Endothelial cell of umbilical vein (primary cell): ENCODE data around the gene CIDEB. TPM values are rescaled to one million over a fixed set of nuclear protein-coding genes. Genes with fewer than 3 reads are reported as not detected.
"Not testable (repeated sequence)": the region's sequence is repeated elsewhere in the genome, so short reads cannot be mapped to it uniquely, and the experiment has no call there.

Source experiments
- BruUV-seq: library from RNA; stranded (reverse); fragments of 400-500 nt; replicated peaks from 2 replicates; lab custom pipeline; 2021; lab: Mats Ljungman, UMichigan
- CTCF ChIA-PET: fragments of 300-600, 350-600 bp; sonication (Branson Sonifier 250); formaldehyde crosslinking; loops from one replicate; lab custom pipeline; 2021; ENCODE audit warnings: antibody characterized with exemption, inconsistent platforms; lab: Charles Lee
- POLR2A ChIA-PET: fragments of 300-600, 350-600 bp; sonication (Branson Sonifier 250); formaldehyde crosslinking; loops from one replicate; lab custom pipeline; 2021; ENCODE audit warnings: antibody characterized with exemption, inconsistent platforms; lab: Charles Lee
- DNase-seq: peaks from one replicate; pipeline ENCODE4 v3.0.0-alpha.2; 2011; ENCODE audit warnings: low read depth, low spot score
- FAIRE-seq: peaks from 2 replicates; lab custom pipeline; 2011; peaks lifted over from hg19 to GRCh38; lab: Jason Lieb, UNC
- H2AFZ ChIP-seq: 2 replicates; pipeline ENCODE4 v1.6.0; 2012; ENCODE audit warnings: low read depth, low read length, control low read depth, inconsistent platforms
- H3K27ac ChIP-seq: 2 replicates; pipeline ENCODE4 v1.5.1; 2011; ENCODE audit warnings: low read depth, mild to moderate bottlenecking, control low read depth, low read length, moderate library complexity; ENCODE audit not compliant: insufficient read depth
- H3K27me3 ChIP-seq, 2 experiments: 2 replicates each; pipeline versions ENCODE4 v1.6.0 to v1.6.1; 2011; ENCODE audit warnings: low read length in 2 of 2, mixed read lengths in 1 of 2; ENCODE audit not compliant: control insufficient read depth in 2 of 2, insufficient read depth in 2 of 2
- H3K36me3 ChIP-seq, 2 experiments: 2 replicates in 1 of 2; 3 replicates in 1 of 2; pipeline ENCODE4 v1.5.1; 2011; ENCODE audit warnings: low read length in 2 of 2, mild to moderate bottlenecking in 1 of 2, moderate library complexity in 1 of 2; ENCODE audit not compliant: control insufficient read depth in 2 of 2, insufficient read depth in 2 of 2; ENCODE audit errors: extremely low read depth in 1 of 2
- H3K4me1 ChIP-seq: 3 replicates; pipeline ENCODE4 v1.5.1; 2011; ENCODE audit warnings: mild to moderate bottlenecking, low read length; ENCODE audit not compliant: control insufficient read depth, insufficient read depth; ENCODE audit errors: extremely low read depth
- H3K4me2 ChIP-seq: 2 replicates; pipeline ENCODE4 v1.6.1; 2011; ENCODE audit warnings: low read length, control low read depth, mixed read lengths; ENCODE audit not compliant: insufficient read depth
- H3K4me3 ChIP-seq, 3 experiments: fragments of 200-600 bp in 1 of 3; sonication (generic), shearing (Covaris generic) in 1 of 3; replicated peaks in 1 of 3; 2 replicates each; pipeline ENCODE4 v1.5.1; 2011 to 2016; ENCODE audit warnings: control low read depth in 3 of 3, low read length in 3 of 3, mild to moderate bottlenecking in 2 of 3, inconsistent platforms in 1 of 3, low read depth in 1 of 3, moderate library complexity in 1 of 3; ENCODE audit not compliant: insufficient read depth in 1 of 3
- H3K79me2 ChIP-seq: 2 replicates; pipeline ENCODE4 v1.6.0; 2012; ENCODE audit warnings: low read length, inconsistent platforms; ENCODE audit not compliant: control insufficient read depth, insufficient read depth
- H3K9ac ChIP-seq: replicated peaks from 2 replicates; pipeline ENCODE3; 2011; ENCODE audit warnings: low read length, control low read depth; ENCODE audit not compliant: insufficient read depth; ENCODE audit errors: extremely low read depth
- H3K9me1 ChIP-seq: replicated peaks from 3 replicates; pipeline ENCODE4 v1.6.0; 2011; ENCODE audit warnings: mild to moderate bottlenecking, low read length; ENCODE audit not compliant: control insufficient read depth, insufficient read depth; ENCODE audit errors: extremely low read depth
- H3K9me3 ChIP-seq: replicated peaks from 2 replicates; pipeline ENCODE4 v1.5.1; 2012; ENCODE audit warnings: low read length, inconsistent platforms; ENCODE audit not compliant: control insufficient read depth, insufficient read depth
- H4K20me1 ChIP-seq: replicated peaks from 2 replicates; pipeline ENCODE3; 2011; ENCODE audit warnings: mild to moderate bottlenecking, low read length; ENCODE audit not compliant: control insufficient read depth, insufficient read depth; ENCODE audit errors: extremely low read depth
- EZH2 ChIP-seq: IDR thresholded peaks from 2 replicates; pipeline ENCODE4 v1.6.1; 2012; ENCODE audit warnings: borderline replicate concordance, low read depth, mild to moderate bottlenecking, moderate library complexity, low read length, inconsistent platforms; ENCODE audit not compliant: severe bottlenecking
- FOS ChIP-seq: IDR thresholded peaks from 2 replicates; pipeline ENCODE4 v1.6.1; 2011; ENCODE audit warnings: mild to moderate bottlenecking, low read length, moderate library complexity, borderline replicate concordance; ENCODE audit not compliant: insufficient read depth
- GATA2 ChIP-seq: IDR thresholded peaks from 2 replicates; pipeline ENCODE4 v1.7.0; 2011; ENCODE audit warnings: low read depth, mild to moderate bottlenecking, moderate library complexity, mixed read lengths, low read length; ENCODE audit not compliant: insufficient read length, insufficient read depth
- JUN ChIP-seq: IDR thresholded peaks from 2 replicates; pipeline ENCODE4 v1.6.1; 2011; ENCODE audit warnings: borderline replicate concordance, low read depth; ENCODE audit not compliant: insufficient read length, insufficient read depth
- MYC ChIP-seq: IDR thresholded peaks from one replicate; pipeline ENCODE4 v1.6.1; 2011; ENCODE audit warnings: mild to moderate bottlenecking, low read depth, low read length
- POLR2A ChIP-seq: IDR thresholded peaks from 2 replicates; pipeline ENCODE4 v1.6.1; 2012; ENCODE audit warnings: low read depth, mild to moderate bottlenecking, control low read depth, low read length
- POLR2AphosphoS5 ChIP-seq: IDR thresholded peaks from 2 replicates; pipeline ENCODE4 v1.6.1; 2012; ENCODE audit warnings: low read depth, mild to moderate bottlenecking, control low read depth, low read length, moderate library complexity; ENCODE audit not compliant: insufficient read depth
- dilution Hi-C: fragments of 300-500 bp; cut with MboI; formaldehyde crosslinking; loops from one replicate; pipeline ENCODE4 v1.15.0; 2019; ENCODE audit warnings: low sequenced_read_pairs; ENCODE audit not compliant: extremely low pct_ligation_motif_present
- intact Hi-C: fragments of 100-400 bp; cut with micrococcal nuclease; formaldehyde crosslinking; loops from one replicate; pipeline ENCODE4 v1.10.0; 2022
- polyA plus RNA-seq, 4 experiments: library from polyadenylated mRNA; depleted of rRNA in 3 of 4; stranded (reverse) in 3 of 4; unstranded in 1 of 4; fragments of >200 nt; gene quantifications; 2 replicates each; pipeline versions ENCODE4 v1.2.1 to v1.2.3, GENCODE V29; 2011 to 2012; ENCODE audit warnings: missing spikeins in 1 of 4
- total RNA-seq: library from RNA; stranded (reverse); gene quantifications from 2 replicates; pipeline ENCODE4 v1.2.3, GENCODE V29; 2021
- TF ChIP-seq, protein P1 (sequence below), 2 donors: IDR thresholded peaks; 1 replicate in 1 of 2; 2 replicates in 1 of 2; pipeline ENCODE4 v1.5.1; 2011; ENCODE audit warnings: low read length in 2 of 2, mild to moderate bottlenecking in 2 of 2, moderate library complexity in 2 of 2, control low read depth in 1 of 2, inconsistent platforms in 1 of 2, low read depth in 1 of 2; ENCODE audit not compliant: insufficient read depth in 1 of 2; ENCODE audit errors: extremely low read depth in 1 of 2
- TF ChIP-seq, protein P2 (sequence below): IDR thresholded peaks from 2 replicates; pipeline ENCODE4 v1.6.1; 2011; ENCODE audit not compliant: insufficient read depth, insufficient read length

CIDEB gene
- total and polyA plus RNA-seq, 2 donors (not counting 3 experiments of a cell fraction or from before 2014, with no cell fraction given): 5.2 to 7.2 TPM

DNA sequence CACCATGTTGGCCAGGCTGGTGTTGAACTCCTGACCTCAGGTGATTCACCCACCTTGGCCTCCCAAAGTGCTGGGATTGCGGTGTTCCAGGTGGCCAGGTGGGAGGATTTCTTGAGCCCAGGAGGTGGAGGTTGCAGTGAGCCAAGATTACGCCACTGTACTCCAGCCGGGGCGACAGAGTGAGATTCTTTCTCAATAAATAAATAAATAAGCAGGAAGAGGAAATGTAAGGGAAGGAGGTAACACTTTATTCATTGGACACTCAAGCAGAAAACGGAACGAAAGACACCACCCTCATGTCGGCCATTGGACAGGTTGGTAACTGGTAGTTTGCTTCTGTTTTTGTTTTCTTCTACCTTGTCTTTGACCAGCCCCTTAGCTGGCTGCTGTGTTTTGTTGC, 47.2 kb upstream of the CIDEB start:
- BruUV-seq: no TSS peak
- Histone ChIP-seq H3K36me3 (no peaks in the 10 kb centered on the region), H3K4me3 (no peak overlapping the region), H3K4me2 (no peak overlapping the region), H3K79me2 (no peaks in the 10 kb centered on the region), H3K9ac (no peak overlapping the region), H3K9me1 (no peaks in the 10 kb centered on the region), H3K27ac (no peak overlapping the region), H4K20me1 (no peaks in the 10 kb centered on the region), H3K27me3 (peaks cover 20 to 24% of the 10 kb centered on the region in 2 experiments), H2AFZ (no peak overlapping the region), H3K4me1 (no peaks in the 10 kb centered on the region), H3K9me3 (no peaks in the 10 kb centered on the region)
- DNase-seq: no peak
- intact Hi-C loops: no loop called here
- ChIA-PET CTCF (interaction anchor here (1.3 kb wide), 1 partner anchor 76 kb away, joined by 4 read pairs; no protein-coding TSS in a partner anchor), POLR2A (no interaction called here)
- no peak for FAIRE-seq
- dilution Hi-C loops: no loop called here
- no peak for TF ChIP-seq FOS
- TF ChIP-seq GATA2: no peak
- TF ChIP-seq POLR2AphosphoS5: no peak
- no peak for TF ChIP-seq POLR2A
- TF ChIP-seq JUN: no peak
- no peak for TF ChIP-seq MYC
- TF ChIP-seq EZH2: no peak
- TF ChIP-seq, protein P1, sequence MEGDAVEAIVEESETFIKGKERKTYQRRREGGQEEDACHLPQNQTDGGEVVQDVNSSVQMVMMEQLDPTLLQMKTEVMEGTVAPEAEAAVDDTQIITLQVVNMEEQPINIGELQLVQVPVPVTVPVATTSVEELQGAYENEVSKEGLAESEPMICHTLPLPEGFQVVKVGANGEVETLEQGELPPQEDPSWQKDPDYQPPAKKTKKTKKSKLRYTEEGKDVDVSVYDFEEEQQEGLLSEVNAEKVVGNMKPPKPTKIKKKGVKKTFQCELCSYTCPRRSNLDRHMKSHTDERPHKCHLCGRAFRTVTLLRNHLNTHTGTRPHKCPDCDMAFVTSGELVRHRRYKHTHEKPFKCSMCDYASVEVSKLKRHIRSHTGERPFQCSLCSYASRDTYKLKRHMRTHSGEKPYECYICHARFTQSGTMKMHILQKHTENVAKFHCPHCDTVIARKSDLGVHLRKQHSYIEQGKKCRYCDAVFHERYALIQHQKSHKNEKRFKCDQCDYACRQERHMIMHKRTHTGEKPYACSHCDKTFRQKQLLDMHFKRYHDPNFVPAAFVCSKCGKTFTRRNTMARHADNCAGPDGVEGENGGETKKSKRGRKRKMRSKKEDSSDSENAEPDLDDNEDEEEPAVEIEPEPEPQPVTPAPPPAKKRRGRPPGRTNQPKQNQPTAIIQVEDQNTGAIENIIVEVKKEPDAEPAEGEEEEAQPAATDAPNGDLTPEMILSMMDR (IDR thresholded peaks at IDR 0.05; ENCODE audit: extremely low read depth in 1 of 2, insufficient read depth in 1 of 2, low read depth in 1 of 2, low read length in 2 of 2): no peak
- TF ChIP-seq, protein P2, sequence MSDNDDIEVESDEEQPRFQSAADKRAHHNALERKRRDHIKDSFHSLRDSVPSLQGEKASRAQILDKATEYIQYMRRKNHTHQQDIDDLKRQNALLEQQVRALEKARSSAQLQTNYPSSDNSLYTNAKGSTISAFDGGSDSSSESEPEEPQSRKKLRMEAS: no peak

DNA sequence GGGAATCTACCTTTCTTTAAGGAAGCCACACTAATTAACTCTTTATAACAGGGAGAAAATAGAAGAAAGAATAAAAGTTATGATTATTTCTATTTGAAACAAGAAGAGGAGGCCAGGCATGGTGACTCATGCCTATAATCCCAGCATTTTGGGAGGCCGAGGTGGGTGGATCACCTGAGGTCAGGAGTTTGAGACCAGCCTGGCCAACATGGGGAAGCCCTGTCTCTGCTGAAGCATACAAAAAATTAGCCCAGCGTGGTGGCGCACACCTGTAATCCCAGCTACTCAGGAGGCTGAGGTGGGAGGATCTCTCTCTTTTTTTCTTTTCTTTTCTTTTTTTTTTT, 46.7 kb upstream of the CIDEB start:
- H3K4me1 ChIP-seq, BruUV-seq, FAIRE-seq, H3K9ac ChIP-seq, H3K4me2 ChIP-seq, DNase-seq, H3K27ac ChIP-seq, intact Hi-C loops, H4K20me1 ChIP-seq, POLR2A ChIA-PET, H3K36me3 ChIP-seq, H3K4me3 ChIP-seq, H3K9me1 ChIP-seq, H3K9me3 ChIP-seq, dilution Hi-C loops, H3K79me2 ChIP-seq, H2AFZ ChIP-seq: not testable (repeated sequence)
- peaks cover 26 to 30% of the 10 kb centered on the region in 2 experiments for H3K27me3 ChIP-seq
- CTCF ChIA-PET: interaction anchor here (1.3 kb wide), 1 partner anchor 77 kb away, joined by 4 read pairs; no protein-coding TSS in a partner anchor
